ENCODE measurements around the gene PIGH.
"Not testable (repeated sequence)": the region's sequence is repeated elsewhere in the genome, so short reads cannot be mapped to it uniquely, and the experiment has no call there.

PIGH gene

DNA sequence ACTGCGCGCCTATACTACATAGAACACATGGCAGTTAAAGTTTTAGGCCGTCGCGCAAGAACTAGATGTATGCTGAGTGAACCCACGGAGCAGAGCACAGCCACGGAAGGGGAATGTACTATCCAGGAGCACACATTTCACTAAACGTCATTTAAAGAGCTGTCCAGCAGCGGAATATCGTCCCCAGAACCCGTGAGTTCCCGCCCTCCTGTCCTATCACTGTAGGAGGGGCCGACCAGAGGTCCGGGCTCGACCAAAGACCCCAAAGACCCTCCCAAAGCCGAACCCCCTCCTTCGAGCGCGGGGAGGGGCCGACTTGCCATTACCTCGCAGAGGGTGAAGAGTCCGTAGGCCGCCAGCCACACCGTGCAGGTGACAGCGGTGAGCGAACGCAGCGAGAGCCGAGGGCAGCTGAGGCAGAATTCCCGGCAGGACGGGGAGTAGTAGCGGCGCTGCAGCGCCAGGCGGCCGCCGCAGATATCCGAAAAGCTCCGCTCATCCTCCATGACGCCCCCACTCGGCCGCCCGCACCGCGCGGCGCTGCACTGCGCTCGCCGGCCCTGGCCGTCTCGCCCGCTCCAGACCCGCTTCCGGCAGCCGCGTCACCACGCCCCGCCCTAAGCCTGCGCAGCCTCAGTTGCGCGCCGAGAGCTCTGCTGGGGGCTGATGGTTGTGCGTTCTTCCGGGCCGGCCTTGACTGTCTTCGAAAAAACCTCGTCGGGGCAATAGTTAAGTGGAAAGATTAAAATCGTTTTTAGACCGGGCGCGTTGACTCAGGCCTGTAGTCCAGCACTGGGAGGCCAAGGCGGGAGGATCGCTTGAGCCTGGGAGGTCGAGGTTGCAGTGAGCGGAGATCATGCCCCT is at the start of gene PIGH:
PIGH (minus strand) TSS at position 571 of the 864 bp plus-strand sequence; CDS start at position 506, 65 bp downstream.
- DNase-seq, result peak; percentile 86 to 93

DNA sequence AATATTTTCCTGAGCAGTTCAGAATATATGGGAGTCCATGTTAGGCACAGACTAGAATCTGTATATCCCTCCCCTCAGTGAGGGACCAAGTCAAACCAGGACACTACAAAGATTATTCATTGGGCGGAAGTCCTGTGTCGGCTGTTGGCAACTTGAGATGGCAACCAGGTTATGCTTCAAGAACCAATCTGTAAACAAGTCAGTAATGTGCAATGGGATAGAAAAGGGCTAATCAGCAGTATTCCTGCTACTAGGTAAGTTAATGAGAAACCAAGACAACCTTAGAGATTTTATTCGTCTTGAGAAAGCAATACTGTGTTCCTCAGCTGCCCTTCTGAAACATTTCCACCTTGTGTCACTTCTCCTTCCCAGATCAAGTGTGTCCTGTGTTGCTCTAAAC is 46.1 kb upstream of the PIGH start:
- no peak for DNase-seq

GRCh38 chr14:67645414-67645813 is 45.3 kb upstream of the PIGH start:
- DNase-seq, result no peak

GRCh38 chr14:67644428-67644827 is 44.4 kb upstream of the PIGH start:
- no peak for DNase-seq

GRCh38 chr14:67643713-67644112 is 43.6 kb upstream of the PIGH start:
- DNase-seq, result no peak

- DNase-seq, result no peak
Measured at GRCh38 chr14:67641902-67642749, 42.1 kb upstream of the PIGH start.

- DNase-seq, result no peak
Measured at GRCh38 chr14:67641480-67641879, 41.4 kb upstream of the PIGH start.

DNA sequence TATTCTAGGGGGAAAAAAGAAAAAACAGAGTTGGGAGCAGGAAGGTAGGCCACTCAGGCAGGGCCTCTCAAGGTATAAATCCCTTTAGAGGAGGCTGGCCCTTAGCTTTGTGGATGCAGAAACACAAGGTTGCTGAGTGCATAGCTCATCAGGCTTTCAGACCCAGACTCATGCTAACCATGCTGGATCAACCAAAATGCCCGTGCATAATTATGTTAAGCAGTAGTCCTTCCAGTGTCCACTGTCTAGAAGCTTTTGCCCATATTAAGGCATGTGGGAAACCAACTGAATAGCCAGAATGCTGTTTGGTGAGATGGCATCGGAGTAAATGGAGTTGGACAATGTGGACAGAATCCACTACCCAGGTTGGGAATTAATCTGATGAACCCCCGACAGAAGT is 38.6 kb upstream of the PIGH start:
- DNase-seq, result no peak

GRCh38 chr14:67636361-67636919 is 36.4 kb upstream of the PIGH start:
- no peak for DNase-seq

- no peak for DNase-seq
Measured at GRCh38 chr14:67633451-67634147, 33.5 kb upstream of the PIGH start.

DNA sequence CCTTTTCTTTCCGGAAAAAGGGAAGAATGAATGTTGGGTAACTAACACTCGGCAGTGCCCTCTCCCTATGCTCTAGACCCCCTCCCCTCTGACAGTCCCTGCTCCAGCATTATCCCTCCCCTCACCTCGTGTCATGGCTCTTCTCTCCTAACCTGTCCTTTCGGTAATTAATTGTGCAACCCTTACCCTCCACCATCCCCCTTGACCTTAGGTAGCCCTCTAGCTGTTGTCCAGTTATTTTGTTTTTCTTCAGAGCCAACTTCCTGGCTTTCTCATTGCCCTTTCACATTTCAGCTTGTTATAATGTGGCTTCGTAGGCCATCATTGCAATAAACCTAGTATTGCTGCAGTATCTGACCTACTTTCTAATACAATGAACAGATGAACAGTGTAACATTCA is 30.9 kb upstream of the PIGH start:
- no peak for DNase-seq

DNA sequence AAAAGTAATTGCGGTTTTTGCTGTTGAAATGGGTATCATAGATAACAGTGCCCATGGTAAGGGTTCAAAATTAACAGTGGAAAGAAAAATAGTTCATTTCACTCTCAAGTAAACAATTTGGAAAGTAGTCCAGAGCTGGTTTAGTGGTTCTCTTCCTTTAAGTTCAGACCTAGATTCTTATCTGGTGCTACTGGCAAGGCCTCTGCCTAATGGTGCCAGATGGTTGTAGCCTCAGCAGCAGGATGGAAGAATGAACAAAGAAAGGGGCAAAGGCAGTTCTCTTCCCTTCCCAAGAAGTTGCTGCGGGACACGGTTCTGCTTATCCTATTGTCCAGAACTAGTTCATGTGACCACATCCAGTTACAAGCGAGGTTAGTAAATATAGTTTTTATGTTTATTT is 30.1 kb upstream of the PIGH start:
- DNase-seq, result no peak

GRCh38 chr14:67627519-67627918 is 27.5 kb upstream of the PIGH start:
- no peak for DNase-seq

DNA sequence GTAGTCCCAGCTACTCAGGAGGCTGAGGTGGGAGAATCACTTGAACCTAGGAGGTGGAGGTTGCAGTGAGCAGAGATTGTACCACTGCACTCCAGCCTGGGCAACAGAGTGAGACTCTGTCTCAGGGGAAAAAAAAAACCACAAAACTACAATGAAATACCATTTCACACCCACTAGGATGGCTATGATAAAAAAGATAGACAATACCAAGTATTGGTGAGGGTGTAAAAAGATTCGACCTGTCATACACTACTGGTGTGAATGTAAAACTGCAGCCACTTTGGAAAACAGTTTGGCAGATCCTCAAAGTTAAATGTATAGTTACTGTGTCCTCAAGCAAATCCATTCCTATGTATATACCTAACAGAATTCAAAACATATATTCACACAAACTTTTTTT is 26.1 kb upstream of the PIGH start:
- not testable (repeated sequence) for DNase-seq

DNA sequence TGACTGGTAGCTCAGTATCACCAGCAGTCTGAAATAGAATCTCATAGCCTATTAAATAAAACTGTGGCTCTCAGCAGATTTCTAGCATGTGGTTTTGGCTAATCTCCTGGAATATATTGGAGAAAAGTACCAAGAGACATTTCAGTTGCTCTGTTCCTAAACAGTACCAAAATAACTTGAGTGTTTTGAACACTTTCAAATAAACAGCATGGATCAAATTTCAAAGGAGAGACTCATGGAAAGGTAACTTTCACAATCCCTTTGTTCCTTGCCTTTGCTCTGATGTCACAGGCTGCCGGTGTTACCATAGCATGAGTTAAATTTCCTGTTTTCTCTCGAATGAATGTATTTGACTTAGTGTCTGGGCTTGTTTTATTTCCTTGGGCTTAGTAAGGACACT is 23.0 kb upstream of the PIGH start:
- DNase-seq, result no peak

DNA sequence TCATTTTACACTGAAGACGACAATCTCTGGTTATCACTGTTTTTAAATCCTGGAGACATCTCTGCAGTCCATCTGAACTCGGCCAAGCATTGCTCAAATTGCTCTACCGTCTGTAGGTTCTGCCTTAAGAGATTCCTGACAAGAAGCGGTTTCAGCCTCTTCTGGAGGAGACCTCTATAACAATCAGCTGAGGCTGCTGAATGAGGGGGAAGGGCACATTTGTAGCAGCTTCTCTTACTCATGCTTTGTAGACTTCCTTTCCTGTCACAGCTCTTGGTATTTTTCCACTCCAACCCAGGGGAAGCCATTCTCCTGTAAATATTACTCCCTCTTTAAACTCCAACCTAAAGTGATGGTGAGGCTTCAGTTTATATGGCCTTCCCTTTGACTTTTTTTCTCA is 22.6 kb upstream of the PIGH start:
- no peak for DNase-seq

DNA sequence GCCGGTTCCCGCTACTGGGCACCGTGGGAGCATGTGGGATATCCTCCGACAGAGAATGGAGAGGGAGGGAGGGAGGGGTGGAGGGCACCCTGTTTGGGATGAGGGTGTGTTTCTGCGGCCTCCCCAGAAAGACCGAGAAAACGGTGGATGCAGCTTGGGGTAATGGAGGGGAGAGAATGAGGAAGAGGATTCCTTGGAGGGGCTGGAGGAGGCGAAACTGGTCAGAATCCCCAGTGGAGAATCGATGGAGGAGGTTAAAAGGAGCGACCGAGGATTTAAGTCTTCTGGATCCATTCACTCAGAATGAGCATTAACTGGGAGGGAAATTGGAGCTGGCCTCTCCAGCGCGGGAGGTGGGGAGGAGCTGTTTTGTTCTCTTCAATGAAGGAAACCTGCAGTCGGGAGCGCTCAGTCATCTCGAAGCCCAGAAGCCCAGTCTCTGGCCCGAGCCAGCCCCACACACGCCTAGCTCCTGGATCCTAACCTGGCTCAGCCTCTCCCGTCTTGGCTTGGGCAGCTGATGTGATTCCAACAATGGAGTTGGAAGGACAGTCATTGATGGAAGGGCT is 20.2 kb upstream of the PIGH start:
- DNase-seq, result no peak

DNA sequence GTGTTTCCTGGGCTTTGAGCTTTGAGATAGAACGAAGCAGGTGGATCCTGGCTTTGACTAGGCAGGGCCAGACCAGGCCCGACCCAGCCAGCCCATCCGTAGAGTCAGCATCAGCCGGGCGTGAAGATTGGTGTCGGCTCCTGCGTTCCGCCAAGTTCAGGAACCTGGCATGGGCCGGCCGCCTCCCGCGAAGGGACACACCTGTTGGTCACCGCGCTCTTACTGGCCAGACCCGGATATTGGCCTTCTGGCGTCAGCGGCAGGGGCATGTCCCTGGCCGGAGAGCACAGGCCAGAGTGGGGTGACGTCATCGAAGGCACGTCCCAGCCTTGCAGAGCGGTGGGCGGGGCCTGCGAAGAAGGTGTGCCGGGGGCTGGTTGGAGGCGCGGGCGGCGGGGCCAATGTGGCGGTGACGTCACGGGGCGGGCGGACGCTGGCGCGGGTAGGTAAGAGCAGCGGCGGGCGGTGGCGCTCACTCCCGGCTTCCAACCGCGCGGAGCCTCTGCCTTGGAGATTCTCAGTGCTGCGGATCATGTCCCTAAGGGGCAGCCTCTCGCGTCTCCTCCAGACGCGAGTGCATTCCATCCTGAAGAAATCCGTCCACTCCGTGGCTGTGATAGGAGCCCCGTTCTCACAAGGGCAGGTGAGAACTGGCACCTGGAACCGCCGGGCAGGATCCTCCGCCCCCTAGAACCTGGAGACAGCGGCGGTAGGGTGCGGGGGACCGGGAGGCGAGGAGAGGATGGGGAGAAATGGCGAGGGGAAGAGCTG is 19.6 kb upstream of the PIGH start, which contains the start of gene ARG2:
ARG2 (plus strand) TSS at position 475 of the 771 bp plus-strand sequence; CDS start at position 533, 58 bp downstream.
- peak; percentile 96 to 99 for DNase-seq

DNA sequence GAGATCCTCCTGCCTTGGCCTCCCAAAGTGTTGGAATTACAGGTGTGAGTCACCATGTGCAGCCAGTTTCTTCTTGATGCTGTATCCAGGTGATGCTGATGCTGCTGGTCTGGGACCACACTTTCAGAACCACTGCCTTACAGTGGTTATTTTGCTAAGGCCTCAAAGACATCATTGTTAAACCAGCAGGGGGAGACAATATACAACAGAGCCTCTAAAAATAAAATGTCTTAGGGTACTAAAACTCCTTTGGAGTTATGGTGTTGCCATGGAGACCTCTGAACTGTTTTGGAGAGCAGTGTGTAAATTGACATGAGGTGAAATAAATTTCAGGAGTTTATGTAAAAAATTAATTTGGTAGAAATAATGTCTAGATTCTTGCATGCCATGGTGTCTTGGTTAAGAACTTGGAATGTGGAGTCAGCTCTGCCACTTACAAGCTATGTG is 18.6 kb upstream of the PIGH start:
- peak in 1 of 2 donors; percentile 12 for DNase-seq

GRCh38 chr14:67610491-67610890 is 10.4 kb upstream of the PIGH start:
- DNase-seq, result no peak

GRCh38 chr14:67609642-67610310 is 9.7 kb upstream of the PIGH start:
- DNase-seq, result no peak
